NOMO-1 treated with DMSO at 0.1 percent for 48 hours (cell line): ENCODE results near the gene CHRNA4.
"Not testable (repeated sequence)": the region's sequence is repeated elsewhere in the genome, so short reads cannot be mapped to it uniquely, and the experiment has no call there.

Experiments used
- DNase-seq: peaks from one replicate; lab custom pipeline; 2025; ENCODE audit not compliant: unreplicated experiment; lab: John Stamatoyannopoulos, UW

CHRNA4 gene

GRCh38 chr20:63311186-63311832 lies 49.8 kb downstream of the CHRNA4 start:
- DNase-seq = no peak

- DNase-seq = no peak
These were observed 50.7 kb downstream of the CHRNA4 start for GRCh38 chr20:63310265-63310991.

- peak; percentile 9 for DNase-seq
These were observed 51.7 kb downstream of the CHRNA4 start for GRCh38 chr20:63309261-63310071.

GRCh38 chr20:63308218-63308911 lies 52.8 kb downstream of the CHRNA4 start:
- no peak for DNase-seq

- DNase-seq = no peak
These were observed 53.5 kb downstream of the CHRNA4 start for GRCh38 chr20:63307538-63308217.

- no peak for DNase-seq
These were observed 54.2 kb downstream of the CHRNA4 start for GRCh38 chr20:63306673-63307537.

- DNase-seq = not testable (repeated sequence)
These were observed 55.0 kb downstream of the CHRNA4 start for GRCh38 chr20:63305933-63306672.

- no peak for DNase-seq
These were observed 55.8 kb downstream of the CHRNA4 start for GRCh38 chr20:63305393-63305792.

GRCh38 chr20:63303095-63303666 lies 58.0 kb downstream of the CHRNA4 start:
- DNase-seq = no peak

- no peak for DNase-seq
These were observed 59.5 kb downstream of the CHRNA4 start for GRCh38 chr20:63301671-63302070.

- no peak for DNase-seq
These were observed 62.3 kb downstream of the CHRNA4 start for GRCh38 chr20:63298731-63299312.

GRCh38 chr20:63297796-63298572 lies 63.2 kb downstream of the CHRNA4 start:
- no peak for DNase-seq

GRCh38 chr20:63297371-63297781 lies 63.8 kb downstream of the CHRNA4 start:
- DNase-seq = no peak

GRCh38 chr20:63296531-63297299 lies 64.4 kb downstream of the CHRNA4 start:
- no peak for DNase-seq

GRCh38 chr20:63295846-63296245 lies 65.3 kb downstream of the CHRNA4 start:
- DNase-seq = no peak

GRCh38 chr20:63295422-63295821 lies 65.7 kb downstream of the CHRNA4 start:
- no peak for DNase-seq

- DNase-seq = no peak
These were observed 66.1 kb downstream of the CHRNA4 start for GRCh38 chr20:63295018-63295417.
